Activated naive CD8-positive, alpha-beta T cell treated with anti-CD3 and anti-CD28 coated beads, Interleukin-2, amount 50 U/mL, for 16 hours (primary cell): ENCODE data around the gene DNAL4.
"Not testable (repeated sequence)": the region's sequence is repeated elsewhere in the genome, so short reads cannot be mapped to it uniquely, and the experiment has no call there.

Source experiments
- DNase-seq: peaks from one replicate; pipeline ENCODE4 v3.0.0-alpha.2; 2020; ENCODE audit warnings: low read depth, low spot score

Gene DNAL4

GRCh38 chr22:38827510-38827909 is 33.6 kb upstream of the DNAL4 start:
- DNase-seq = no peak

GRCh38 chr22:38826801-38827200 is 32.9 kb upstream of the DNAL4 start:
- no peak for DNase-seq

- no peak for DNase-seq
These were observed 32.4 kb upstream of the DNAL4 start for GRCh38 chr22:38826386-38826785.

- DNase-seq = no peak
These were observed 30.6 kb upstream of the DNAL4 start for GRCh38 chr22:38824585-38824984.

GRCh38 chr22:38823637-38824036 is 29.7 kb upstream of the DNAL4 start:
- no peak for DNase-seq

GRCh38 chr22:38823076-38823475 is 29.1 kb upstream of the DNAL4 start:
- DNase-seq = no peak

GRCh38 chr22:38820020-38820419 is 26.1 kb upstream of the DNAL4 start:
- no peak for DNase-seq

GRCh38 chr22:38819387-38819940 is 25.5 kb upstream of the DNAL4 start:
- DNase-seq = no peak

- DNase-seq = no peak
These were observed 23.3 kb upstream of the DNAL4 start for GRCh38 chr22:38817196-38817595.

GRCh38 chr22:38815842-38816241 is 21.9 kb upstream of the DNAL4 start:
- no peak for DNase-seq

GRCh38 chr22:38811241-38811640 is 17.3 kb upstream of the DNAL4 start:
- DNase-seq = no peak

- DNase-seq = not testable (repeated sequence)
These were observed 11.2 kb upstream of the DNAL4 start for GRCh38 chr22:38805041-38805593.

GRCh38 chr22:38802671-38803121 is 8.8 kb upstream of the DNAL4 start:
- DNase-seq = no peak

GRCh38 chr22:38799265-38800002 is 5.5 kb upstream of the DNAL4 start:
- DNase-seq = no peak

GRCh38 chr22:38798496-38798895 is 4.6 kb upstream of the DNAL4 start:
- DNase-seq = no peak

- no peak for DNase-seq
These were observed 2.5 kb upstream of the DNAL4 start for GRCh38 chr22:38796262-38796957.

- DNase-seq = no peak
These were observed 1.6 kb upstream of the DNAL4 start for GRCh38 chr22:38795569-38795968.

- DNase-seq = no peak
These were observed 626 bp downstream of the DNAL4 start for GRCh38 chr22:38793317-38793716.

GRCh38 chr22:38792833-38793232 is 1.1 kb downstream of the DNAL4 start:
- no peak for DNase-seq

- no peak for DNase-seq
These were observed 4.3 kb downstream of the DNAL4 start for GRCh38 chr22:38789606-38790005.

GRCh38 chr22:38788846-38789245 is 5.1 kb downstream of the DNAL4 start:
- no peak for DNase-seq

GRCh38 chr22:38788021-38788816 is 5.7 kb downstream of the DNAL4 start:
- no peak for DNase-seq
